GM12801 (cell line): ENCODE data around the gene GNG7.

Experiments
- CTCF ChIP-seq: IDR thresholded peaks from one replicate; pipeline ENCODE4 v1.5.1; 2011; ENCODE audit warnings: control low read depth; ENCODE audit not compliant: insufficient read length; ENCODE audit errors: extremely low read depth

Gene GNG7

GRCh38 chr19:2590630-2591399 is 111.7 kb downstream of the GNG7 start:
- no peak for TF ChIP-seq CTCF

GRCh38 chr19:2589441-2589840 is 113.1 kb downstream of the GNG7 start:
- no peak for TF ChIP-seq CTCF

DNA sequence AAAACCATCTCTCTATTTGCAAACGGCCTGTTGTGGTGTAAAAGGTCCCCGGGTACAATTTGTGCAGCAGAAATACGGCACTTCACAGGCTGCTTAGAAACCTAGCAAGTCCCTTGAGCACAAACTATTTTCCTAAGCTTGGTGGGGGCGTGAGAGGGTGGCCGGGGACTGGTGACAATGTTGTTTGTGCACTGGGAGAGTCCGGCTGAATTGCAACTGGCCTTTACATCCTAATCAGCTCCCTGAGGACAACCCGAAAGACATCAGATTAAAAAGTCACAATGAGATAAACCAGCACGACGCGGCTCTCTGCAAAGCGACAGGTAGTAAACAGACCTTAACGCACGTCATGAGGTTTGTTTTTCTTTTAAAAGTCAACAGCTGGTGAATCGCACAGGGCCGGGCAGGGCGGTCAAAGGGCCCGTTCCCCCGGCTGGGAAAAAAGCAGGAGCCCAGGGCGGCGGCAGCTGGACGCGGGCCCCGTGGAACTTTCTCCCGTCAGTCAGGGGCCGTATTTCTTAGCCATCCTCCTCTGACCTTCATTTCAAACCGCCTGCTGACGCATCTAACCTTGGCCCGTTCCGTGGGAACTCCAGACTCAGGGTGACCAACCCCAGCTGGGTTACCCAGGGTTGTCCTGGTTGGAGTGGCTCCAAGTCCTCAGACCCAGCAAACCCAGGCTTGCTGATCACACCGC is 114.3 kb downstream of the GNG7 start:
- no peak for TF ChIP-seq CTCF

DNA sequence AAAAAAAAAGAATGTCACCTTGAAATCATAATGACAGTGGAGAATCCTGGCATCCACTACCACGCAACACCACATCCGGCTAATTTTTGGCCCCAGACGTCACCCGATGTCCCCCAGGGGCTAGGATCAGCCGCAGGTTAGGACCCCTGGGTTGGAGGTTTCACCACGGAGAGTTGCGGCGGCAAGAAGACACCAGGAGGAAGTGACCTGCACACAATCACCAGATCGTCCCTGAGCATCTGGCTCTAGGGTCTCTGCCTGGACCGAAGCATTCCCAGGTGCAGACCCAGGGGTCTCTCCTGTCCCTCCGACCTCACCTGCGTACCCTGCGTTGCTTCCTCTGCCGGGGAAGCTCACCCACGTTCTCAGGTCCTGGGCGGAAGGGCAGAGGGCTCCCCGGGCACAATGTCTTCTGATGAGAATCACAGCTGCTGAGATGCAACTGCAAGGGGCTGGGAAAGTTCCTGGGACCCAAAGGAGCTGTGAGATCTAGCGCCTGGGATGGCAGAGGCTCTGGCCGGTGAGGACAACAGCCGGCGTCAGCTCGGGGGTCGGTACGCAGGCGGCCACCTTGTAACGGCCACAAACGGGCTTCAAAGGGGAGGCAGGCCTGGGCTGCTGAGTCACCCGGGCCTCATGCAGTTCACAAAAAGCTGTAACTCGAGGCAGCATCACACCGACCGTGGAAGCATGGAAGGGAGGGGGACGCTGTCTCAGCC is 115.3 kb downstream of the GNG7 start:
- no peak for TF ChIP-seq CTCF

DNA sequence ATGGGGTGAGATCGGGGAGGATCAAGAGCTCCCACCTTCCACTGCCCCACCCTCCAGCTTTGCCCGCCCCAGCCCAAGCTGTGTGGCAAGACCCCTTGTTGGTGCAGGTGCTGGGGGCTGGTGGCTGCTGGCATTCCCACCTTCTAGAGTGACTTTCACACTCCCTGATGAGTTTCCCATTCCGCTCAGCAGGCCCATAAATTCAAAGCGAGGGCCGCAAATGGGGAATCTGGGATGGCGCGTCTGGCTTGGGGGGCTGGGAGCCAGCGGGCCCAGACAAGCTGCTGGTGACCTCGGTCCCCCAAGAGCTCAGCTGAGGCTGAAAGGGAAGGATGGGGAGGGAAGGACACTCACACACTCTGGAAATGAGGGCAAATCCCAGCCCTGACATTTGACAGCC is 116.3 kb downstream of the GNG7 start:
- no peak for TF ChIP-seq CTCF

GRCh38 chr19:2584002-2584401 is 118.5 kb downstream of the GNG7 start:
- TF ChIP-seq CTCF: no peak

DNA sequence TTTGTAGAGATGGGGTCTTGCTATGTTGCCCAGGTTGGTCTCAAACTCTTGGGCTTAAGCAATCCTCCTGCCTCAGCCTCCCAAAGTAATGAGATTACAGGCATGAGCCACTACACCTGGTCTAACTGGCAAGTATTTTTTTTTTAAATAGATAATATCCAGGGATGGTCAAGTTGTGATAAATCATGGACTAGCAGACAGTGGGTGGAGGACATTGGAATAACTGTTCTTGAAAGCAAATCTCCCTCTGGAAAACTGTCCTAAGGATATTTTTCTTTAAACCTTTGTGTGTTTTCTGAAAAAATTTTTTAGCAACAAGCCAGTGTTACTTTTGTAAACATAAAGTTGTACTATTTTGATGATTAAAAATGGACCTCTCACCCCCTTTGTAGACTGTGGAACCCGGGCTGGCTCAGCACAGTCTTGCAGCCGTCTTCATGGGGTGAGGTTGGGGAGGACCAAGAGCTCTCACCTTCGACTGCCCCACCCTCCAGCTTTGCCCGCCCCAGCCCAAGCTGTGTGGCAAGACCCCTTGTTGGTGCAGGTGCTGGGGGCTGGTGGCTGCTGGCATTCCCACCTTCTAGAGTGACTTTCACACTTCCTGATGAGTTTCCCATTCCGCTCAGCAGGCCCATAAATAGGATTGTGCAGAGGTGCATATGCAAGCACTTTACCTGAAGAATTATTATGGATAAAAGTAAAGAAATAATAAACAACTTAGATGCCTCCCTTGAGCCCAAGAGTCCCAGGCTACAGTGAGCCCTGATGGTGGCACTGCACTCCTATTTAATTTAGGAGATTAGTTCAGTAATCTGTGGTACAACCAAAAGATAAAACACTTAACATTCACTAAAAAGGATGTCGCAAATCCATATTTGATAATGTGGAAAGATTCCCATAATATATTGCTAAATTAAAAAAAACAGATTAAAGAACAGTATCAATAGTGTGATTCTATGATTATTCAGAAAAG is 119.2 kb downstream of the GNG7 start:
- no peak for TF ChIP-seq CTCF
